ENCODE measurements around the gene RFTN2.

DNA sequence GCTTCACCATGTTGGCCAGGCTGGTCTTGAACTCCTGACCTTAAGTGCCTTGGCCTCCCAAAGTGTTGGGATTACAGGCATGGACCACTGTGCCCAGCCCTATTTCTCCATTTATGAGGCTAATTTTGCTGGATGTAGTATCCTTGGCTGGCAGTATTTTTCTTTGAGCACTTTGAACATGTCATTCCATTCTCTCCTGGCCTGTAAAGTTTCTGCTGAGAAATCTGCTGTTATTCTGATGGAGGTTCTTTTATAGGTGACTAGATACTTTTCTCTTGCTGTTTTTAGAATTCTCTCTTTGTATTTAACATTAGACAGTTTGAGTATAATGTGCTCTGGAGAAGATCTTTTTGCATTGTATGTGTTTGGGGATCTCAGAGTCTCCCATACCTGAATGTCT, 9.1 kb downstream of the RFTN2 start:
- TF ChIP-seq ARNTL (CRISPR knock-in tag; IDR thresholded peaks at IDR 0.05; ENCODE audit: borderline replicate concordance, low read depth) (no peak), ZFP30 (CRISPR knock-in tag; IDR thresholded peaks at IDR 0.05) (no peak), PPARA (CRISPR knock-in tag; IDR thresholded peaks at IDR 0.05; ENCODE audit: borderline replicate concordance) (no peak), ZC3H10 (CRISPR knock-in tag; IDR thresholded peaks at IDR 0.05) (no peak), ZFP3 (CRISPR knock-in tag; IDR thresholded peaks at IDR 0.05) (no peak), RARB (CRISPR knock-in tag; IDR thresholded peaks at IDR 0.05) (no peak), CSDC2 (CRISPR knock-in tag; IDR thresholded peaks at IDR 0.05) (no peak), OSR1 (CRISPR knock-in tag; IDR thresholded peaks at IDR 0.05) (no peak), ZNF8 (CRISPR knock-in tag; IDR thresholded peaks at IDR 0.05) (no peak), ZNF565 (CRISPR knock-in tag; conservative IDR thresholded peaks at IDR 0.05; ENCODE audit: low read depth) (no peak), BACH2 (CRISPR knock-in tag; IDR thresholded peaks at IDR 0.05; ENCODE audit: borderline replicate concordance) (no peak)
- TF ChIP-seq, protein P1, sequence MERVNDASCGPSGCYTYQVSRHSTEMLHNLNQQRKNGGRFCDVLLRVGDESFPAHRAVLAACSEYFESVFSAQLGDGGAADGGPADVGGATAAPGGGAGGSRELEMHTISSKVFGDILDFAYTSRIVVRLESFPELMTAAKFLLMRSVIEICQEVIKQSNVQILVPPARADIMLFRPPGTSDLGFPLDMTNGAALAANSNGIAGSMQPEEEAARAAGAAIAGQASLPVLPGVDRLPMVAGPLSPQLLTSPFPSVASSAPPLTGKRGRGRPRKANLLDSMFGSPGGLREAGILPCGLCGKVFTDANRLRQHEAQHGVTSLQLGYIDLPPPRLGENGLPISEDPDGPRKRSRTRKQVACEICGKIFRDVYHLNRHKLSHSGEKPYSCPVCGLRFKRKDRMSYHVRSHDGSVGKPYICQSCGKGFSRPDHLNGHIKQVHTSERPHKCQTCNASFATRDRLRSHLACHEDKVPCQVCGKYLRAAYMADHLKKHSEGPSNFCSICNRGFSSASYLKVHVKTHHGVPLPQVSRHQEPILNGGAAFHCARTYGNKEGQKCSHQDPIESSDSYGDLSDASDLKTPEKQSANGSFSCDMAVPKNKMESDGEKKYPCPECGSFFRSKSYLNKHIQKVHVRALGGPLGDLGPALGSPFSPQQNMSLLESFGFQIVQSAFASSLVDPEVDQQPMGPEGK (CRISPR knock-in tag; IDR thresholded peaks at IDR 0.05; ENCODE audit: borderline replicate concordance) = no peak
- TF ChIP-seq, protein P2, sequence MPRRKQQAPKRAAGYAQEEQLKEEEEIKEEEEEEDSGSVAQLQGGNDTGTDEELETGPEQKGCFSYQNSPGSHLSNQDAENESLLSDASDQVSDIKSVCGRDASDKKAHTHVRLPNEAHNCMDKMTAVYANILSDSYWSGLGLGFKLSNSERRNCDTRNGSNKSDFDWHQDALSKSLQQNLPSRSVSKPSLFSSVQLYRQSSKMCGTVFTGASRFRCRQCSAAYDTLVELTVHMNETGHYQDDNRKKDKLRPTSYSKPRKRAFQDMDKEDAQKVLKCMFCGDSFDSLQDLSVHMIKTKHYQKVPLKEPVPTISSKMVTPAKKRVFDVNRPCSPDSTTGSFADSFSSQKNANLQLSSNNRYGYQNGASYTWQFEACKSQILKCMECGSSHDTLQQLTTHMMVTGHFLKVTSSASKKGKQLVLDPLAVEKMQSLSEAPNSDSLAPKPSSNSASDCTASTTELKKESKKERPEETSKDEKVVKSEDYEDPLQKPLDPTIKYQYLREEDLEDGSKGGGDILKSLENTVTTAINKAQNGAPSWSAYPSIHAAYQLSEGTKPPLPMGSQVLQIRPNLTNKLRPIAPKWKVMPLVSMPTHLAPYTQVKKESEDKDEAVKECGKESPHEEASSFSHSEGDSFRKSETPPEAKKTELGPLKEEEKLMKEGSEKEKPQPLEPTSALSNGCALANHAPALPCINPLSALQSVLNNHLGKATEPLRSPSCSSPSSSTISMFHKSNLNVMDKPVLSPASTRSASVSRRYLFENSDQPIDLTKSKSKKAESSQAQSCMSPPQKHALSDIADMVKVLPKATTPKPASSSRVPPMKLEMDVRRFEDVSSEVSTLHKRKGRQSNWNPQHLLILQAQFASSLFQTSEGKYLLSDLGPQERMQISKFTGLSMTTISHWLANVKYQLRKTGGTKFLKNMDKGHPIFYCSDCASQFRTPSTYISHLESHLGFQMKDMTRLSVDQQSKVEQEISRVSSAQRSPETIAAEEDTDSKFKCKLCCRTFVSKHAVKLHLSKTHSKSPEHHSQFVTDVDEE (CRISPR knock-in tag; IDR thresholded peaks at IDR 0.05) = no peak

Measured in SK-N-SH treated with all-trans-retinoic acid at 6 μM for 48 hours (cell line).